GM12878 (cell line): ENCODE measurements around the gene NPW. TPM values are rescaled to one million over a fixed set of nuclear protein-coding genes. Genes with fewer than 3 reads are reported as not detected.

Experiments
- ATAC-seq: fragments of 200-7000 bp; cut with Tn5 transposase; 3 replicates; pipeline ENCODE4 v1.9.1; 2020; ENCODE audit warnings: mild to moderate bottlenecking, moderate library complexity
- BruUV-seq: library from RNA; stranded (reverse); fragments of 400-500 nt; replicated peaks from 2 replicates; lab custom pipeline; 2021; lab: Mats Ljungman, UMichigan
- CTCF ChIA-PET: fragments of 300-600 bp; sonication (Branson Sonifier 250); formaldehyde crosslinking; extraction: SDS; loops from one replicate; lab custom pipeline; 2021; ENCODE audit warnings: inconsistent platforms; lab: Yijun Ruan, JAX
- POLR2A ChIA-PET: fragments of 350-600 bp; formaldehyde crosslinking; extraction: SDS; loops from one replicate; lab custom pipeline; 2021; ENCODE audit warnings: inconsistent platforms; lab: Charles Lee
- RAD21 ChIA-PET: fragments of 300-600 bp; sonication (Branson Sonifier 250); formaldehyde crosslinking; loops from one replicate; lab custom pipeline; 2023; ENCODE audit warnings: antibody characterized with exemption; ENCODE audit not compliant: unreplicated experiment; lab: Charles Lee
- SMC1A ChIA-PET: fragments of 300-600 bp; sonication (Branson Sonifier 250); formaldehyde crosslinking; loops from one replicate; lab custom pipeline; 2023; ENCODE audit not compliant: unreplicated experiment, uncharacterized antibody; lab: Charles Lee
- DNase-seq: peaks from one replicate; pipeline ENCODE4 v3.0.0-alpha.2; 2011; ENCODE audit warnings: low read depth, low spot score
- FAIRE-seq: peaks from 3 replicates; lab custom pipeline; 2011; peaks lifted over from hg19 to GRCh38; lab: Jason Lieb, UNC
- H2AFZ ChIP-seq: 2 replicates; pipeline ENCODE4 v1.6.0; 2011; ENCODE audit warnings: low read depth, low read length, control low read depth; ENCODE audit not compliant: control insufficient read depth
- H3K27ac ChIP-seq: 2 replicates; pipeline ENCODE4 v1.5.1; 2011; ENCODE audit warnings: control low read depth; ENCODE audit not compliant: control insufficient read depth, insufficient read depth
- H3K27me3 ChIP-seq, 2 experiments: replicated peaks in 1 of 2; 2 replicates each; pipeline versions ENCODE4 v1.6.0 to v1.6.1; 2011; ENCODE audit warnings: low read length in 1 of 2; ENCODE audit not compliant: control insufficient read depth in 2 of 2, insufficient read depth in 2 of 2
- H3K36me3 ChIP-seq, 2 experiments: 2 replicates each; pipeline ENCODE4 v1.5.1; 2011; ENCODE audit warnings: low read length in 1 of 2; ENCODE audit not compliant: control insufficient read depth in 2 of 2, insufficient read depth in 2 of 2
- H3K4me1 ChIP-seq: 2 replicates; pipeline ENCODE4 v1.6.1; 2011; ENCODE audit warnings: mild to moderate bottlenecking, low read length, moderate library complexity, mixed read lengths; ENCODE audit not compliant: control insufficient read depth, insufficient read depth
- H3K4me2 ChIP-seq: 2 replicates; pipeline ENCODE4 v1.6.0; 2011; ENCODE audit warnings: control low read depth; ENCODE audit not compliant: control insufficient read depth, insufficient read depth
- H3K4me3 ChIP-seq: fragments of 200-600 bp; sonication (generic); 2 replicates; pipeline ENCODE4 v1.5.1; 2016
- H3K79me2 ChIP-seq: 2 replicates; pipeline ENCODE4 v1.6.0; 2011; ENCODE audit warnings: low read length; ENCODE audit not compliant: control insufficient read depth, insufficient read depth
- H3K9ac ChIP-seq: 2 replicates; pipeline ENCODE4 v1.8.0; 2011; ENCODE audit warnings: low read length, control low read depth, mixed read lengths; ENCODE audit not compliant: control insufficient read depth, insufficient read depth
- H3K9me3 ChIP-seq: replicated peaks from 3 replicates; pipeline ENCODE4 v1.5.1; 2011; ENCODE audit warnings: mild to moderate bottlenecking, low read length; ENCODE audit not compliant: control insufficient read depth, insufficient read depth
- H4K20me1 ChIP-seq: 2 replicates; pipeline ENCODE4 v1.6.0; 2011; ENCODE audit not compliant: control insufficient read depth, insufficient read depth
- GABPA ChIP-seq: IDR thresholded peaks from 2 replicates; pipeline ENCODE4 v1.6.1; 2014; ENCODE audit warnings: antibody characterized with exemption, low read depth, mild to moderate bottlenecking, inconsistent platforms
- USF2 ChIP-seq: IDR thresholded peaks from 2 replicates; pipeline ENCODE4 v1.6.1; 2011; ENCODE audit warnings: low read depth, low read length, improper control_type of control experiment, borderline replicate concordance
- ZBTB11 ChIP-seq: fragments of 450-650 bp; formaldehyde crosslinking; IDR thresholded peaks from 2 replicates; pipeline ENCODE4 v1.5.0; 2022; ENCODE audit warnings: mild to moderate bottlenecking, missing genetic modification characterization
- ZNF207 ChIP-seq: fragments of 450-650 bp; IDR thresholded peaks from 2 replicates; pipeline ENCODE4 v1.6.1; 2014; ENCODE audit warnings: antibody characterized with exemption, mild to moderate bottlenecking, borderline replicate concordance
- WGBS: methylation state at CpG from one replicate; pipeline ENCODE4 v1.1.6; 2016; ENCODE audit warnings: low lambda C conversion rate; ENCODE audit not compliant: insufficient replicate concordance, insufficient coverage; ENCODE audit errors: missing lambda C conversion rate; 5-methylcytosine and 5-hydroxymethylcytosine counted together
- in situ Hi-C: fragments of 300-500 bp; cut with MboI; formaldehyde crosslinking; loops from 9 replicates; pipeline ENCODE4 v1.14.3; 2018; ENCODE audit warnings: mixed read lengths
- intact Hi-C: fragments of 100-400 bp; cut with micrococcal nuclease; formaldehyde crosslinking; loops from one replicate; pipeline ENCODE4 v1.14.2; 2022; ENCODE audit not compliant: unreplicated experiment
- polyA plus RNA-seq, 11 experiments: library from polyadenylated mRNA; depleted of rRNA in 4 of 11; unstranded in 6 of 11; stranded (reverse) in 5 of 11; fragments of >200 nt; fragmentation: Nextera tagmentation in 4 of 11; fragmentation: Illumina TruSeq in 1 of 11; extraction: Ambion mirVana in 4 of 11; extraction: Trizol in 1 of 11; gene quantifications; 1 replicate in 1 of 11; 2 replicates in 10 of 11; pipeline versions ENCODE4 v1.2.1 to v1.2.3, GENCODE V29; 2011 to 2016; ENCODE audit warnings: inconsistent platforms in 2 of 11, missing spikeins in 2 of 11, low read depth in 1 of 11
- total RNA-seq, 4 experiments: library from RNA; depleted of rRNA in 3 of 4; stranded (reverse); fragments of >200 nt in 3 of 4; fragmentation: Illumina TruSeq in 1 of 4; extraction: Trizol in 1 of 4; gene quantifications; 2 replicates each; pipeline versions ENCODE4 v1.2.1 to v1.2.3, GENCODE V29; 2013 to 2021

The NPW gene
- total and polyA plus RNA-seq, 10 of the 15 experiments (the other 5 are each of a cell fraction or from before 2014, with no cell fraction given) = 0.23 to 2.5 (median 0.98) TPM; not detected in 4

- TF ChIP-seq ZBTB11 = no peak
- TF ChIP-seq ZNF207 = no peak
- TF ChIP-seq, all 136 proteins: peak for 0
These were observed 44.0 kb upstream of the NPW start (continued) for GRCh38 chr16:1975432-1976215.

GRCh38 chr16:1976216-1976520, 43.4 kb upstream of the NPW start:
- ChIA-PET SMC1A (no interaction called here), POLR2A (no interaction called here), CTCF (no interaction called here), RAD21 (no interaction called here)
- Histone ChIP-seq H3K79me2 (peaks cover 20% of the 10 kb centered on the region), H3K27ac (no peak overlapping the region), H3K27me3 (0 out of 4 replicates have a peak, but pooled peaks cover 0 to 2% of the 10 kb centered on the region in 2 experiments), H4K20me1 (no peaks in the 10 kb centered on the region), H2AFZ (no peak overlapping the region), H3K4me2 (no peak overlapping the region), H3K9me3 (no peaks in the 10 kb centered on the region), H3K4me3 (no peak overlapping the region), H3K4me1 (peaks cover 5% of the 10 kb centered on the region), H3K36me3 (peaks cover 0 to 36% of the 10 kb centered on the region in 2 experiments; a peak in 3 of 4 replicates), H3K9ac (no peak overlapping the region)
- TF ChIP-seq USF2 = no peak
- TF ChIP-seq GABPA = no peak
- ATAC-seq (no peak), DNase-seq (no peak), FAIRE-seq (no peak)
- BruUV-seq = no TSS peak
- intact Hi-C loops (no loop called here), in situ Hi-C loops (no loop called here)
- 98% methylated on average over 8 of the region's 8 CpGs for WGBS
